ENCODE data around the gene TRIM13.

Gene TRIM13

GRCh38 chr13:49954674-49955455 lies 42.0 kb upstream of the TRIM13 start:
- TF ChIP-seq EP300 (IDR thresholded peaks at IDR 0.05; ENCODE audit: borderline replicate concordance), result no peak
- TF ChIP-seq RAD21 (IDR thresholded peaks at IDR 0.05; ENCODE audit: low read depth), result no peak
- no peak for TF ChIP-seq TAF1 (IDR thresholded peaks at IDR 0.05; ENCODE audit: low read depth)
- TF ChIP-seq MAX (IDR thresholded peaks at IDR 0.05), result no peak
- no peak for TF ChIP-seq TCF12 (IDR thresholded peaks at IDR 0.05; ENCODE audit: low read depth)
- no peak for TF ChIP-seq FOXM1 (IDR thresholded peaks at IDR 0.05; ENCODE audit: borderline replicate concordance, low read depth)
- no peak for TF ChIP-seq USF1 (IDR thresholded peaks at IDR 0.05)
- TF ChIP-seq NFIC (IDR thresholded peaks at IDR 0.05), result no peak
- no peak for TF ChIP-seq YY1 (IDR thresholded peaks at IDR 0.05; ENCODE audit: low read depth)
- no peak for TF ChIP-seq ZBTB7A (IDR thresholded peaks at IDR 0.05; ENCODE audit: low read depth)
- TF ChIP-seq REST (IDR thresholded peaks at IDR 0.05; ENCODE audit: low read depth), result no peak
- TF ChIP-seq TEAD4 (IDR thresholded peaks at IDR 0.05), result no peak
- TF ChIP-seq CEBPB (IDR thresholded peaks at IDR 0.05), result no peak
- no peak for TF ChIP-seq EGR1 (IDR thresholded peaks at IDR 0.05)
- TF ChIP-seq CREB1 (IDR thresholded peaks at IDR 0.05; ENCODE audit: low read depth), result no peak

- TF ChIP-seq EGR1 (IDR thresholded peaks at IDR 0.05) (no peak), TAF1 (IDR thresholded peaks at IDR 0.05; ENCODE audit: low read depth) (no peak), ZBTB7A (IDR thresholded peaks at IDR 0.05; ENCODE audit: low read depth) (no peak), FOXM1 (IDR thresholded peaks at IDR 0.05; ENCODE audit: borderline replicate concordance, low read depth) (no peak), CEBPB (IDR thresholded peaks at IDR 0.05) (no peak), RAD21 (IDR thresholded peaks at IDR 0.05; ENCODE audit: low read depth) (no peak), CREB1 (IDR thresholded peaks at IDR 0.05; ENCODE audit: low read depth) (no peak), EP300 (IDR thresholded peaks at IDR 0.05; ENCODE audit: borderline replicate concordance) (no peak), REST (IDR thresholded peaks at IDR 0.05; ENCODE audit: low read depth) (no peak), YY1 (IDR thresholded peaks at IDR 0.05; ENCODE audit: low read depth) (no peak), MAX (IDR thresholded peaks at IDR 0.05) (no peak)
Observed at GRCh38 chr13:49956131-49956530, 40.7 kb upstream of the TRIM13 start.

GRCh38 chr13:49958321-49958720 lies 38.5 kb upstream of the TRIM13 start:
- TF ChIP-seq FOXM1 (IDR thresholded peaks at IDR 0.05; ENCODE audit: borderline replicate concordance, low read depth) (no peak), RAD21 (IDR thresholded peaks at IDR 0.05; ENCODE audit: low read depth) (no peak), ZBTB7A (IDR thresholded peaks at IDR 0.05; ENCODE audit: low read depth) (no peak), EGR1 (IDR thresholded peaks at IDR 0.05) (no peak), CREB1 (IDR thresholded peaks at IDR 0.05; ENCODE audit: low read depth) (no peak), MAX (IDR thresholded peaks at IDR 0.05) (no peak), USF1 (IDR thresholded peaks at IDR 0.05) (no peak), EP300 (IDR thresholded peaks at IDR 0.05; ENCODE audit: borderline replicate concordance) (no peak), REST (IDR thresholded peaks at IDR 0.05; ENCODE audit: low read depth) (no peak), TAF1 (IDR thresholded peaks at IDR 0.05; ENCODE audit: low read depth) (no peak), TEAD4 (IDR thresholded peaks at IDR 0.05) (no peak), NFIC (IDR thresholded peaks at IDR 0.05) (no peak), TCF12 (IDR thresholded peaks at IDR 0.05; ENCODE audit: low read depth) (no peak), CEBPB (IDR thresholded peaks at IDR 0.05) (no peak)

GRCh38 chr13:49967456-49967855 lies 29.4 kb upstream of the TRIM13 start:
- TF ChIP-seq ZBTB7A (IDR thresholded peaks at IDR 0.05; ENCODE audit: low read depth) (no peak), EP300 (IDR thresholded peaks at IDR 0.05; ENCODE audit: borderline replicate concordance) (no peak), EGR1 (IDR thresholded peaks at IDR 0.05) (no peak), FOXM1 (IDR thresholded peaks at IDR 0.05; ENCODE audit: borderline replicate concordance, low read depth) (no peak), USF1 (IDR thresholded peaks at IDR 0.05) (no peak), YY1 (IDR thresholded peaks at IDR 0.05; ENCODE audit: low read depth) (no peak), RAD21 (IDR thresholded peaks at IDR 0.05; ENCODE audit: low read depth) (no peak), MAX (IDR thresholded peaks at IDR 0.05) (no peak)

Data from Ishikawa (cell line).